PC-9 (cell line): Measurements from ENCODE around the gene MYL7. TPM values are rescaled to one million over a fixed set of nuclear protein-coding genes. Genes with fewer than 3 reads are reported as not detected.

Experiments
- BruUV-seq: library from RNA; stranded (reverse); fragments of 400-500 nt; replicated peaks from 2 replicates; lab custom pipeline; 2021; lab: Mats Ljungman, UMichigan
- CTCF ChIA-PET: fragments of 300-600 bp; sonication (Branson Sonifier 250); formaldehyde crosslinking; loops from one replicate; lab custom pipeline; 2022; ENCODE audit warnings: antibody characterized with exemption; lab: Charles Lee
- POLR2A ChIA-PET: fragments of 300-600 bp; sonication (Branson Sonifier 250); formaldehyde crosslinking; loops from one replicate; lab custom pipeline; 2022; ENCODE audit warnings: antibody characterized with exemption; ENCODE audit not compliant: unreplicated experiment; lab: Charles Lee
- DNase-seq, 2 experiments: peaks; one replicate each; pipeline versions ENCODE4 v3.0.0 to v3.0.0-alpha.2; 2015 to 2022; ENCODE audit warnings: mixed read lengths in 1 of 2
- H2AFZ ChIP-seq: fragments of 200-600 bp; sonication (generic); 2 replicates; pipeline ENCODE4 v1.8.1; 2017; ENCODE audit warnings: antibody characterized with exemption
- H3F3A ChIP-seq: fragments of 200-600 bp; sonication (generic); 2 replicates; pipeline ENCODE4 v1.8.1; 2017; ENCODE audit warnings: antibody characterized with exemption, mild to moderate bottlenecking, low read depth; ENCODE audit not compliant: insufficient read depth
- H3K27ac ChIP-seq: fragments of 200-600 bp; sonication (generic); 2 replicates; pipeline ENCODE4 v1.6.1; 2016; ENCODE audit warnings: mixed run types
- H3K27me3 ChIP-seq: fragments of 200-600 bp; sonication (generic); 2 replicates; pipeline ENCODE4 v1.6.1; 2016; ENCODE audit warnings: low read depth, mixed run types; ENCODE audit not compliant: insufficient read depth
- H3K36me3 ChIP-seq: fragments of 200-600 bp; sonication (generic); 2 replicates; pipeline ENCODE4 v1.6.1; 2016; ENCODE audit warnings: low read depth, mixed run types
- H3K4me1 ChIP-seq: fragments of 200-600 bp; sonication (generic); replicated peaks from 2 replicates; pipeline ENCODE4 v1.6.1; 2016; ENCODE audit warnings: mixed run types; ENCODE audit not compliant: insufficient read depth
- H3K4me2 ChIP-seq: fragments of 200-600 bp; sonication (generic); 2 replicates; pipeline ENCODE4 v1.6.1; 2017; ENCODE audit warnings: mixed run types
- H3K4me3 ChIP-seq: fragments of 200-600 bp; sonication (generic); 2 replicates; pipeline ENCODE4 v1.6.1; 2016; ENCODE audit warnings: mixed run types
- H3K79me2 ChIP-seq: fragments of 200-600 bp; sonication (generic); 2 replicates; pipeline ENCODE4 v1.6.1; 2017; ENCODE audit warnings: low read depth, mixed run types
- H3K9me2 ChIP-seq: fragments of 200-600 bp; sonication (generic); 2 replicates; pipeline ENCODE4 v1.8.1; 2017; ENCODE audit warnings: mild to moderate bottlenecking; ENCODE audit not compliant: insufficient read depth
- H3K9me3 ChIP-seq: fragments of 200-600 bp; sonication (generic); 2 replicates; pipeline ENCODE4 v1.8.1; 2016; ENCODE audit warnings: low read depth; ENCODE audit not compliant: insufficient read depth
- H4K20me1 ChIP-seq: fragments of 200-600 bp; sonication (generic); 2 replicates; pipeline ENCODE4 v1.8.1; 2017; ENCODE audit not compliant: insufficient read depth
- CTCF ChIP-seq: fragments of 200-600 bp; sonication (generic); conservative IDR thresholded peaks from 2 replicates; pipeline ENCODE4 v1.6.1; 2017; ENCODE audit warnings: mixed run types, antibody characterized with exemption, mild to moderate bottlenecking, moderate library complexity
- EZH2 ChIP-seq: fragments of 200-600 bp; sonication (generic); IDR thresholded peaks from 2 replicates; pipeline ENCODE4 v1.8.0; 2017; ENCODE audit warnings: antibody characterized with exemption, low read depth
- intact Hi-C: fragments of 100-400 bp; cut with micrococcal nuclease; formaldehyde crosslinking; loops from one replicate; pipeline ENCODE4 v1.10.0; 2022; ENCODE audit not compliant: unreplicated experiment
- total RNA-seq: library from RNA; stranded (reverse); gene quantifications from 2 replicates; pipeline ENCODE4 v1.2.3, GENCODE V29; 2021

Gene MYL7
- total RNA-seq, 1 experiment from 2014 or later: not detected

GRCh38 chr7:44149571-44150465, 8.7 kb upstream of the MYL7 start:
- Histone ChIP-seq H3K27ac (no peak overlapping the region), H3K79me2 (no peaks in the 10 kb centered on the region), H2AFZ (no peak overlapping the region), H3K4me1 (peaks cover 14% of the 10 kb centered on the region), H3F3A (no peaks in the 10 kb centered on the region), H3K9me2 (no peaks in the 10 kb centered on the region), H3K9me3 (no peaks in the 10 kb centered on the region), H3K4me3 (no peak overlapping the region), H4K20me1 (no peaks in the 10 kb centered on the region), H3K36me3 (no peaks in the 10 kb centered on the region), H3K27me3 (no peaks in the 10 kb centered on the region), H3K4me2 (peak overlapping the region; percentile 34)
- TF ChIP-seq CTCF: no peak
- ChIA-PET CTCF (interaction anchor here (0.5 to 1.3 kb wide), 2 partner anchors 19 to 68 kb away, joined by 3 read pairs; no protein-coding TSS in a partner anchor), POLR2A (interaction anchor here (0.7 kb wide), 1 partner anchor 409 kb away, joined by 6 read pairs; no protein-coding TSS in a partner anchor)
- no peak for DNase-seq
- no TSS peak for BruUV-seq
- intact Hi-C loops: no loop called here

- intact Hi-C loops: no loop called here
- TF ChIP-seq CTCF (no peak), EZH2 (no peak)
- CTCF ChIA-PET: no interaction called here
Measured at GRCh38 chr7:44148961-44149536, 7.9 kb upstream of the MYL7 start.

GRCh38 chr7:44148166-44148565, 7.0 kb upstream of the MYL7 start:
- Histone ChIP-seq H3K4me2 (no peak overlapping the region), H3K9me2 (no peaks in the 10 kb centered on the region), H3K4me3 (no peak overlapping the region), H3F3A (peaks cover 4% of the 10 kb centered on the region; the same call in 1 of the 2 replicates), H2AFZ (no peak overlapping the region), H3K79me2 (no peaks in the 10 kb centered on the region), H4K20me1 (no peaks in the 10 kb centered on the region), H3K9me3 (no peaks in the 10 kb centered on the region), H3K4me1 (peaks cover 14% of the 10 kb centered on the region), H3K27ac (no peak overlapping the region), H3K36me3 (no peaks in the 10 kb centered on the region), H3K27me3 (no peaks in the 10 kb centered on the region)
- CTCF ChIA-PET: interaction anchor here (0.6 kb wide), 1 partner anchor 53 kb away, joined by 3 read pairs; the partner anchor contains the start of gene YKT6
- no peak for TF ChIP-seq EZH2
- no peak for TF ChIP-seq CTCF
- POLR2A ChIA-PET: no interaction called here
- intact Hi-C loops: no loop called here
- DNase-seq: no peak
- BruUV-seq: no TSS peak

More at GRCh38 chr7:44148961-44149536, 7.9 kb upstream of the MYL7 start:
- POLR2A ChIA-PET: no interaction called here
- Histone ChIP-seq H3K4me1 (peaks cover 14% of the 10 kb centered on the region), H3K9me2 (no peaks in the 10 kb centered on the region), H3K4me2 (no peak overlapping the region), H3K4me3 (no peak overlapping the region), H3K79me2 (no peaks in the 10 kb centered on the region), H3K27ac (no peak overlapping the region), H3F3A (no peaks in the 10 kb centered on the region), H3K9me3 (no peaks in the 10 kb centered on the region), H3K27me3 (no peaks in the 10 kb centered on the region), H2AFZ (no peak overlapping the region), H4K20me1 (no peaks in the 10 kb centered on the region), H3K36me3 (no peaks in the 10 kb centered on the region)
- BruUV-seq: no TSS peak
- DNase-seq: no peak
